NCI-H1417 treated with DMSO at 0.1 percent for 48 hours (cell line): Measurements from ENCODE around the gene ERC1.
"Not testable (repeated sequence)": the region's sequence is repeated elsewhere in the genome, so short reads cannot be mapped to it uniquely, and the experiment has no call there.

Experiments used
- DNase-seq: peaks from one replicate; lab custom pipeline; 2025; lab: John Stamatoyannopoulos, UW

Gene ERC1

GRCh38 chr12:1030779-1031178, 39.8 kb downstream of the ERC1 start:
- DNase-seq: no peak

- no peak for DNase-seq
Observed at GRCh38 chr12:1034243-1034642, 43.2 kb downstream of the ERC1 start.

- DNase-seq: no peak
Observed at GRCh38 chr12:1034751-1035457, 43.9 kb downstream of the ERC1 start.

GRCh38 chr12:1041478-1041877, 50.5 kb downstream of the ERC1 start:
- no peak for DNase-seq

GRCh38 chr12:1044199-1044598, 53.2 kb downstream of the ERC1 start:
- no peak for DNase-seq

- DNase-seq: no peak
Observed at GRCh38 chr12:1044696-1045095, 53.7 kb downstream of the ERC1 start.

GRCh38 chr12:1046727-1047126, 55.7 kb downstream of the ERC1 start:
- DNase-seq: no peak

- DNase-seq: no peak
Observed at GRCh38 chr12:1047898-1048660, 57.1 kb downstream of the ERC1 start.

- no peak for DNase-seq
Observed at GRCh38 chr12:1050059-1050707, 59.2 kb downstream of the ERC1 start.

GRCh38 chr12:1051672-1052071, 60.6 kb downstream of the ERC1 start:
- not testable (repeated sequence) for DNase-seq

- DNase-seq: no peak
Observed at GRCh38 chr12:1053690-1054089, 62.7 kb downstream of the ERC1 start.

- DNase-seq: peak; percentile 7
Observed at GRCh38 chr12:1054117-1054870, 63.3 kb downstream of the ERC1 start.

GRCh38 chr12:1056390-1056789, 65.4 kb downstream of the ERC1 start:
- DNase-seq: no peak

- DNase-seq: no peak
Observed at GRCh38 chr12:1058423-1058822, 67.4 kb downstream of the ERC1 start.

GRCh38 chr12:1059162-1059561, 68.1 kb downstream of the ERC1 start:
- no peak for DNase-seq

GRCh38 chr12:1063852-1064251, 72.8 kb downstream of the ERC1 start:
- DNase-seq: no peak

- no peak for DNase-seq
Observed at GRCh38 chr12:1064317-1064716, 73.3 kb downstream of the ERC1 start.

- DNase-seq: no peak
Observed at GRCh38 chr12:1065629-1066028, 74.6 kb downstream of the ERC1 start.

- DNase-seq: no peak
Observed at GRCh38 chr12:1069846-1070245, 78.8 kb downstream of the ERC1 start.

- DNase-seq: no peak
Observed at GRCh38 chr12:1071182-1071581, 80.2 kb downstream of the ERC1 start.

- no peak for DNase-seq
Observed at GRCh38 chr12:1073652-1074051, 82.6 kb downstream of the ERC1 start.

GRCh38 chr12:1077036-1077803, 86.2 kb downstream of the ERC1 start:
- DNase-seq: no peak
